ENCODE measurements around the gene DLGAP1.

- TF ChIP-seq POLR2AphosphoS5 (IDR thresholded peaks at IDR 0.05; ENCODE audit: low read depth) (no peak), CTCF (IDR thresholded peaks at IDR 0.05; ENCODE audit: insufficient read depth, low read length) (no peak), REST (IDR thresholded peaks at IDR 0.05; ENCODE audit: insufficient replicate concordance, low read depth) (no peak), SPI1 (IDR thresholded peaks at IDR 0.05; ENCODE audit: borderline replicate concordance, low read depth) (no peak), GABPA (IDR thresholded peaks at IDR 0.05; ENCODE audit: low read depth) (no peak)
Observed at GRCh38 chr18:3982541-3982940, 472.6 kb downstream of the DLGAP1 start.

Measured in HL-60 (cell line).